ENCODE measurements around the gene CD164. TPM values are rescaled to one million over a fixed set of nuclear protein-coding genes. Genes with fewer than 3 reads are reported as not detected.

Gene CD164
- total and polyA plus RNA-seq, 9 donors: 165 to 327 (median 244) TPM

DNA sequence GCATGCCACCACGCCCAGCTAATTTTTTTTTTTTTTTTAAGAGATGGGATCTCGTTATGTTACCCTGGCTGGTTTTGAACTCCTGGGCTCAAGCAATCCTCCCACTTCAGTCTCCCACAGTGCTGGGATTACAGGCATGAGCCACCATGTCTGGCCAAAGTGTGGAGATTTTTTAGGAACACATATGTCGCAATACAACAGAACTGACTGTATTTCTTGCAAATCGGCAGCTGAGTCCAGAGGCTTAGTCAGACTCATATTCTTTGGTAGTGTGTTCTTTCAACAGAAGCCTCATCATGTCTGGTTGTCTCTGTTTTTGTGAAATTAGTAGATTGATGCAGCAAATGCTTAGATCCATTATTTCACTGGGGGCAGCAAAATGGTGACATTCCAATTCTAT is 23.9 kb upstream of the CD164 start:
- no peaks in the 10 kb centered on the region for H3K27me3 ChIP-seq (ENCODE audit: control insufficient read depth, insufficient read depth, low read length)
- no peak for DNase-seq
- no peaks in the 10 kb centered on the region for H3K9me3 ChIP-seq (replicated peaks; ENCODE audit: control insufficient read depth, low read depth, low read length)
- WGBS (ENCODE audit: insufficient coverage): no CpG with 5 or more reads among the region's 4 CpGs
- H3K36me3 ChIP-seq (ENCODE audit: control insufficient read depth, insufficient read depth, low read length): no peaks in the 10 kb centered on the region
- no peak overlapping the region for H3K27ac ChIP-seq (ENCODE audit: low read length)
- no peaks in the 10 kb centered on the region for H3K4me1 ChIP-seq (ENCODE audit: control insufficient read depth, insufficient read depth, low read length)
- H3K4me3 ChIP-seq (ENCODE audit: low read length): no peak overlapping the region

- no CpG with 5 or more reads among the region's 4 CpGs for WGBS (ENCODE audit: insufficient coverage)
- peak; percentile 18 for DNase-seq
- H3K4me1 ChIP-seq (ENCODE audit: control insufficient read depth, insufficient read depth, low read length): no peaks in the 10 kb centered on the region
Measured at GRCh38 chr6:109397020-109397419, 14.8 kb upstream of the CD164 start.

DNA sequence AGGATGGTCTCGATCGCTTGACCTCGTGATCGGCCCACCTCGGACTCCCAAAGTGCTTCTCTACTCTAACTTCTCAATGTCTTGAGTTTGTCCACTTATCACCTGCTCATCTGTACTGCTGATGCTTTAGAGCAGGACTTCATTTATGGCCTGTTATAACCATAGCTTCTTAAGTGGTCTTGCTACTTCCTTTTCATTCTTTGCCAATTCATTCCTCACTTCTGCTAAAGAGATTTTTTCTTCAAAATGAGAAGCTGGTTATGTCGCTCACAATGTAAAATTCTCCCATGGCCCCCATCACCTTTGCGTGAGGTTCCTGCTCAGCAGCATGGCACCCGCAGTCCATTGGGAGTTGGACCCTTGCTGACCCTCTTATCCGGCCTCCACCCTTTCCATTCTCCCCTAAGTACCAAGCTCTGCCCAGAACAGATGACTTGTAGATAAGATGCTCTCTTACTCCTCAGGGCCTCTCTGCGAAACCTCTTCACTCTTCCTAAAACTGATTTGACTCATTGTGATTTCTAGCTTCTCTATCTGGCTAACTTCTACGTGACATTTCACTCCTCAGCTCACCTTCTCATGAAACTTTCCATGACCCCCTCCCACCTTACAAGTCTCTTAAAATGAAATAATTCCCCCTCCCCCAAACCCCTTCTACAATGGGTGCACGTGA is 13.9 kb upstream of the CD164 start:
- 90% methylated on average over 11 of the region's 12 CpGs for WGBS (ENCODE audit: insufficient coverage)
- H3K27ac ChIP-seq (ENCODE audit: low read length): no peak overlapping the region
- H3K4me3 ChIP-seq (ENCODE audit: low read length): no peak overlapping the region
- no peaks in the 10 kb centered on the region for H3K4me1 ChIP-seq (ENCODE audit: control insufficient read depth, insufficient read depth, low read length)
- H3K9me3 ChIP-seq (replicated peaks; ENCODE audit: control insufficient read depth, low read depth, low read length): no peaks in the 10 kb centered on the region
- no peaks in the 10 kb centered on the region for H3K27me3 ChIP-seq (ENCODE audit: control insufficient read depth, insufficient read depth, low read length)
- H3K36me3 ChIP-seq (ENCODE audit: control insufficient read depth, insufficient read depth, low read length): no peaks in the 10 kb centered on the region
- no peak for DNase-seq

More at GRCh38 chr6:109397020-109397419, 14.8 kb upstream of the CD164 start:
- Histone ChIP-seq H3K27me3 (ENCODE audit: control insufficient read depth, insufficient read depth, low read length) (no peaks in the 10 kb centered on the region), H3K36me3 (ENCODE audit: control insufficient read depth, insufficient read depth, low read length) (no peaks in the 10 kb centered on the region), H3K27ac (ENCODE audit: low read length) (no peak overlapping the region), H3K4me3 (ENCODE audit: low read length) (no peak overlapping the region), H3K9me3 (replicated peaks; ENCODE audit: control insufficient read depth, low read depth, low read length) (no peaks in the 10 kb centered on the region)

DNA sequence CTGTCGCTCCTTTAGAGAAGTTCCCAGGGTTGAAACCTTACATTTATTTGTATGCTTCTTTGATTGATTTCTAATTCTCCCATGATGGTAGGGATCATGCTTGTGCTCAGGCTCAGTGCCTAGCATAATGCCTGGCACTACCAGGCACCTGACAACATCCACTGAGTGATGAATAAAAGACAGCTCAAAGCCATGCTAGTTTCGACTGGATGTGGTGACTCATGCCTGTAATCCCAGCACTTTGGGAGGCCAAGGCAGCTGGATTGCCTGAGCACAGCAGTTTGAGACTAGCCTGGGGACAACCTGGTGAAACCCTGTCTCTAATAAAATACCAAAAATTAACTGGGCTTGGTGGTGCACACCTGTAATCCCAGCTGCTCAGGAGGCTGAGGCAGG is 11.6 kb upstream of the CD164 start:
- no peak overlapping the region for H3K27ac ChIP-seq (ENCODE audit: low read length)
- H3K9me3 ChIP-seq (replicated peaks; ENCODE audit: control insufficient read depth, low read depth, low read length): no peaks in the 10 kb centered on the region
- no peak for DNase-seq
- no peaks in the 10 kb centered on the region for H3K36me3 ChIP-seq (ENCODE audit: control insufficient read depth, insufficient read depth, low read length)
- WGBS (ENCODE audit: insufficient coverage): 64% methylated on average over 1 of the region's 2 CpGs
- no peaks in the 10 kb centered on the region for H3K27me3 ChIP-seq (ENCODE audit: control insufficient read depth, insufficient read depth, low read length)
- H3K4me1 ChIP-seq (ENCODE audit: control insufficient read depth, insufficient read depth, low read length): peaks cover 3% of the 10 kb centered on the region
- H3K4me3 ChIP-seq (ENCODE audit: low read length): no peak overlapping the region

- no peak overlapping the region for H3K4me3 ChIP-seq (ENCODE audit: low read length)
- 76% methylated on average over 5 of the region's 5 CpGs for WGBS (ENCODE audit: insufficient coverage)
- H3K27me3 ChIP-seq (ENCODE audit: control insufficient read depth, insufficient read depth, low read length): no peaks in the 10 kb centered on the region
- H3K27ac ChIP-seq (ENCODE audit: low read length): no peak overlapping the region
- H3K9me3 ChIP-seq (replicated peaks; ENCODE audit: control insufficient read depth, low read depth, low read length): no peaks in the 10 kb centered on the region
- peaks cover 3% of the 10 kb centered on the region for H3K4me1 ChIP-seq (ENCODE audit: control insufficient read depth, insufficient read depth, low read length)
- no peak for DNase-seq
- H3K36me3 ChIP-seq (ENCODE audit: control insufficient read depth, insufficient read depth, low read length): no peaks in the 10 kb centered on the region
Measured at GRCh38 chr6:109393157-109393885, 11.1 kb upstream of the CD164 start.

GRCh38 chr6:109389650-109390274 is 7.5 kb upstream of the CD164 start:
- WGBS (ENCODE audit: insufficient coverage): 56% methylated on average over 2 of the region's 6 CpGs

DNA sequence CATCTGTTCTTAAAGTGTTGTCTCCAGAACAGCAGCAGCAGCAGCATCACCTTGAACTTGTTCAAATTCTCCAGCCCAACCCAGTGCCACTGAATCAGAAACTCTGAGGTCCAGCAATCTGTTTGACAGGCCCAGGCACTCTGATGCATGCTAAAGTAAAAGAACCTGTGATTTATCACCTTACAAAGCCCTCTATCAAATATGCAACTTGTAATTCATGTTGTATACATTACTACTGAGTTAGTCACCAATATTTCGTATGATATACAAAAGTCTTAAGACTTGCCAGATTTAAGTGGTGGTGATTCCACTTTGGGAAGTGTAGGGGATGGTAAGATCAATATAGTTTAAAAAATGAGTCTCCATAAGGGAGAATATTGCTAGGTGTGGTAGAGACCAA is 6.0 kb upstream of the CD164 start:
- Histone ChIP-seq H3K36me3 (ENCODE audit: control insufficient read depth, insufficient read depth, low read length) (no peaks in the 10 kb centered on the region), H3K27me3 (ENCODE audit: control insufficient read depth, insufficient read depth, low read length) (no peaks in the 10 kb centered on the region), H3K27ac (ENCODE audit: low read length) (no peak overlapping the region), H3K4me3 (ENCODE audit: low read length) (no peak overlapping the region), H3K9me3 (replicated peaks; ENCODE audit: control insufficient read depth, low read depth, low read length) (no peaks in the 10 kb centered on the region), H3K4me1 (ENCODE audit: control insufficient read depth, insufficient read depth, low read length) (peaks cover 7% of the 10 kb centered on the region)
- no CpG with 5 or more reads among the region's 1 CpG for whole genome bisulfite sequencing (ENCODE audit: insufficient coverage)
- no peak for DNase-seq

More at GRCh38 chr6:109389650-109390274, 7.5 kb upstream of the CD164 start:
- DNase-seq: peak; percentile 11
- Histone ChIP-seq H3K9me3 (replicated peaks; ENCODE audit: control insufficient read depth, low read depth, low read length) (no peaks in the 10 kb centered on the region), H3K36me3 (ENCODE audit: control insufficient read depth, insufficient read depth, low read length) (no peaks in the 10 kb centered on the region), H3K4me3 (ENCODE audit: low read length) (no peak overlapping the region), H3K4me1 (ENCODE audit: control insufficient read depth, insufficient read depth, low read length) (peaks cover 3% of the 10 kb centered on the region), H3K27ac (ENCODE audit: low read length) (no peak overlapping the region), H3K27me3 (ENCODE audit: control insufficient read depth, insufficient read depth, low read length) (no peaks in the 10 kb centered on the region)

DNA sequence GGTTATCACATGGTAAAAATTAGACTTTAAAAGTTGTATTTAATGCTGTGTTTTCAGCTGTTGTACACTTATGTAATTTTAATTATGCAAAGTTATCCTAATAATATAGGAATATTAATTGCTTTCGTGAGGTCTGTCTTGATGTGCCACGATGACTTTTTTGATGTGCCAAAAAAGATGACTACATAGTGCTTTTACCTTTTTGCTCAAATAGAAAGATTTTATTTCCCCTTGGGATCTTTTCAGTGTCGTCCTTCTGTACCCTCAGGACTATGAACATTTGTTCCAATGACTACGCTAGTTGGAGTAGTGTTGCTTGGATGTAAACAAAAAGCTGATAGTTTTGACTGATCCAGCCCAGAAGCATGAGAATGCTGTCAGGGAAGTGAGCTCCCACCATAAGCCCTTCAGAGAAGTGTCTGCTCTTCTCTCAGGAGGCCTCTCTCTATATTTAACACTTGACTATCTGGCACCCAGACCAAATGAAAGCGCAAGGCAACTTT is 1.2 kb upstream of the CD164 start:
- no CpG with 5 or more reads among the region's 5 CpGs for WGBS (ENCODE audit: insufficient coverage)

GRCh38 chr6:109382576-109383437 is 540 bp upstream of the CD164 start:
- DNase-seq: peak; percentile 98
- Histone ChIP-seq H3K4me1 (ENCODE audit: control insufficient read depth, insufficient read depth, low read length) (peaks cover 9% of the 10 kb centered on the region), H3K36me3 (ENCODE audit: control insufficient read depth, insufficient read depth, low read length) (peaks cover 4% of the 10 kb centered on the region), H3K9me3 (replicated peaks; ENCODE audit: control insufficient read depth, low read depth, low read length) (no peaks in the 10 kb centered on the region), H3K27me3 (ENCODE audit: control insufficient read depth, insufficient read depth, low read length) (no peaks in the 10 kb centered on the region), H3K4me3 (ENCODE audit: low read length) (peak overlapping the region; percentile 92), H3K27ac (ENCODE audit: low read length) (peak overlapping the region; percentile 100)
- WGBS (ENCODE audit: insufficient coverage): under 1% methylated on average over 28 of the region's 42 CpGs

More for the DNA sequence above, 1.2 kb upstream of the CD164 start:
- no peaks in the 10 kb centered on the region for H3K27me3 ChIP-seq (ENCODE audit: control insufficient read depth, insufficient read depth, low read length)
- H3K27ac ChIP-seq (ENCODE audit: low read length): peak overlapping the region; percentile 100
- peaks cover 9% of the 10 kb centered on the region for H3K4me1 ChIP-seq (ENCODE audit: control insufficient read depth, insufficient read depth, low read length)
- no peaks in the 10 kb centered on the region for H3K9me3 ChIP-seq (replicated peaks; ENCODE audit: control insufficient read depth, low read depth, low read length)
- peak; percentile 47 for DNase-seq
- H3K4me3 ChIP-seq (ENCODE audit: low read length): peak overlapping the region; percentile 92
- no peaks in the 10 kb centered on the region for H3K36me3 ChIP-seq (ENCODE audit: control insufficient read depth, insufficient read depth, low read length)
